CD1c-positive myeloid dendritic cell (primary cell): ENCODE measurements around the gene CD34.
A peak's percentile ranks its signal among the peaks of the same experiment; 100 is the strongest.

ENCODE experiments used
- DNase-seq: peaks from one replicate; pipeline ENCODE4 v3.0.0-alpha.2; 2016; ENCODE audit errors: extremely low spot score

CD34 gene

GRCh38 chr1:207910591-207911354, at the start of gene CD34:
CD34 (minus strand) TSS chr1:207911125; CDS start chr1:207911080, 45 bp downstream.
- DNase-seq: no peak

DNA sequence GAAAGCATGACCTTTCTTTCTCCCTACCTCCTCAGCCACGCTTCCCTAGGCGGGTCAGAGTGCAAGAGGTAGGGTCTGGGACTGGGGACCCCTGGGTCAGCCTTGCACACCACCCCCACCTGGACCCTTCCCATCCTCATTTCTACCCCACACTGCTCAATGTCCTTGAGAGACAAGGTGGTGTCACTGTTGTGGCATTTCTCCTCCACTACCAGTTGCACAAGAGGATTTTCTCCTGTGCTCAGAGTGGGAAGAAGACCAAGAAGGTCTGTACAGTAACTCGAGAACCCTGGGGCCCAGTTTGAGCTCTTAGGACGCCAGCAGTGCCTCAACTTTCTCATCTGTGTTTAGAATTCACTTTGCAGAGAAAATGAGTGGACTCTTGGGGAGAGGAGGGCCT, 49.4 kb upstream of the CD34 start:
- no peak for DNase-seq

DNA sequence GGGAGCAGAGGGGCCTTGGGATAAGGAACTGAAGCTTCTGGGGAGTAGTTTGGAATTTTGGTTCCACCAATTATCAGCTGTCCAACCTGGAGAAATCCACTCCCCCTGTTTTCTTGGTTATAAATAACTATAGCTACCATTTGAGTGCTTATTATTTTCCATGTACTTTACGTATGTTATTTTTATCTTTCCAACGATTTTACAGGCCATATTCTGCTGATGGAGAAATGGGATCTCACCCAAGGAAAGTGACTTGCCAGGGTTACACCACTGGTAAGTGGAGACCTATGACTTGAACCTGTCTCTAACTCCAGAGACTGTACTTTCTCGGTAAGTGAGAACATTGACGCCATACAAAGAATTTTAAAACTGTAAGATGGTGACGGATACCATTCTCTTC, 49.0 kb upstream of the CD34 start:
- DNase-seq: no peak

- DNase-seq: peak; percentile 55
Observed at GRCh38 chr1:207959141-207959825, 48.4 kb upstream of the CD34 start.

- no peak for DNase-seq
Observed at GRCh38 chr1:207958376-207959139, 47.6 kb upstream of the CD34 start.

DNA sequence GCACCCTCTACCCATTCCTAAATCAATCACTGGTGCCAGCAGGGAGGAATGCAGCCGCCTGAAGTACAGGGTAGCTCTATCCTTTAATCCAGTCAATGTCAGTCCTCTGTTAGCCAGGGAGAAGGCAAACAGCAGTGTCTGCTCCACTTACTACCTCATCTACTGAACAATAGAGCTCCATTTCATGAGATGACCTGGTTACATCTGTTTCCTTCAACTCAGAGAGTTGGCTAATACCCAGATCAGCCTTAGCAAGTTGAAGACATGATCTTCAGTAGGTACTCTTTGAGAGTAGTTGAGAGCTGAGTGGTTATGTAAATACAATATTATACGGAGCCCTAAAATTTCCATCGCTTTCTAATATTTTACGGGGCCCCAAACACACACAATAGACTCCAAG, 46.1 kb upstream of the CD34 start:
- no peak for DNase-seq

GRCh38 chr1:207954104-207954503, 43.2 kb upstream of the CD34 start:
- no peak for DNase-seq

GRCh38 chr1:207952617-207953542, 42.0 kb upstream of the CD34 start:
- DNase-seq: no peak

DNA sequence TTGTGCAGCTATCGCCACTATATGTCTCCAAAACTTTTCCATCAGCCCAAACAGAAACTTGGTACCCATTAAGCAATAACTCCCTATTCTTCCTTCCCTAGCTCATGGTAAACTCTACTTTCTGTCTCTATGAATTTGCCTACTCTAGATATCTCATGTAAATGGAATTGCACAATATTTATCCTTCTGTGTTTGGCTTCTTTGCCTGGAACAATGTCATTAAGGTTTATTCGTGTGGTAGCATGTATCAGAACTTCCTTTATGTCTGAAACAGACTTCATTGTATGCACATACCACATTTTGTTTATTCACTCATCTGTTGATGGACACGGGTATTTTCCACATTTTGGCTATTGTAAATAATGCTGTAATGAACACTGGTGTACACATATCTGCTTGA, 40.7 kb upstream of the CD34 start:
- DNase-seq: no peak

DNA sequence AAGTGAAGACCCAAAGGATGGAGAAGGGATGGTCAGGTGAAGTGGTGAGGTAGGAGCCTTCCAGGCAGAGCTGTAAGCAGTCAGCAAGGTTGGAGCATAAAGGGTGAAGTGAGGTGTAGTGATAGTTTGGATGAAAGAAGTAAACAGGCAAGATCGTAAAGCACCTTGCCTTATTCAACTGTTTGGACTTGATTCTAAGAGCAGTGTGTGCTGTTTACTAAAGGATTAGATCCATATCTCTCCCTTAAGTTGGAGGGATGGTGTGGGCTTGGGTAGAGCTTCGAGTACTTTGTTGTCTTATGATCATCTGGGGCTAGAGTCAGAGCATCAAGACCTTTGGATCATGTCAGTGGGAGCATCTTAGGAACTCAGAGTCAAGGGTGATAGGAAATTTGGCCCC, 39.8 kb upstream of the CD34 start:
- DNase-seq: no peak

GRCh38 chr1:207949571-207950195, 38.8 kb upstream of the CD34 start:
- no peak for DNase-seq

- DNase-seq: no peak
Observed at GRCh38 chr1:207948536-207949250, 37.8 kb upstream of the CD34 start.

DNA sequence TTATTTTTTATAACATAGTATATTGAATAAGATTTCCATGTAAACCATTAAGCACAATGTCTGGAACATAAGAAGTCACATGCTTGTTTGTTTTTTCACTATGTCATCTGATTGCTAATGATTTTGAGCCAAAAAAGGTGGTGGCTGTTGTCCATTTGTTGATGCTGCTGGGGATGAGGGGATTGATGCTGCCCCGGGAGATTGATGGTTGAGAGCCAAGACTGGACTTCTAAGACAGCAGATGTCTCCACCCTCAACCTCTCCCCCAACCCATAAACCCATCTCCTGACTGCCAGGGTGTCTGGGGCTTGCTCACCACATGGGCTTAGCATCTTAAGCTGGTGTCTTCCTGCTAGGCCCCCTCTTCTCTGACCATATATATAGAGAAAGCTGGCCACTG, 35.8 kb upstream of the CD34 start:
- DNase-seq: no peak

- DNase-seq: no peak
Observed at GRCh38 chr1:207944571-207944970, 33.6 kb upstream of the CD34 start.

DNA sequence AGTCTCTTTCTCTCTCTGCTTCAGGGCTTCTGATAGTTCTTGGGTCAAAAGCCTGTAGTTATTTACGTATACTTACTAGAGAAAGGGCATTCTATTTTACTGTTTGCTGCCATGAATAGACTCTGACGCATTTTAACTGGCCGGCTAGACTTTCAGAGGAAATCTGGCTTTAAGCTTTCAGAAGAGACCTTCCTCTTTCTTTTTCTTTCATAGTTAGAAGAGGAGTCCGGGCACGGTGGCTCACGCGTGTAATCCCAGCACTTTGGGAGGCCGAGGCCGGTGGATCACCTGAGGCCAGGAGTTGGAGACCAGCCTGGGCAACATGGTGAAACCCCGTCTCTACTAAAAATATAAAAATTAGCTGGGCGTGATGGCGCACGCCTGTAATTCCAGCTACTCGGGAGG, 31.4 kb upstream of the CD34 start:
- DNase-seq: peak; percentile 55

DNA sequence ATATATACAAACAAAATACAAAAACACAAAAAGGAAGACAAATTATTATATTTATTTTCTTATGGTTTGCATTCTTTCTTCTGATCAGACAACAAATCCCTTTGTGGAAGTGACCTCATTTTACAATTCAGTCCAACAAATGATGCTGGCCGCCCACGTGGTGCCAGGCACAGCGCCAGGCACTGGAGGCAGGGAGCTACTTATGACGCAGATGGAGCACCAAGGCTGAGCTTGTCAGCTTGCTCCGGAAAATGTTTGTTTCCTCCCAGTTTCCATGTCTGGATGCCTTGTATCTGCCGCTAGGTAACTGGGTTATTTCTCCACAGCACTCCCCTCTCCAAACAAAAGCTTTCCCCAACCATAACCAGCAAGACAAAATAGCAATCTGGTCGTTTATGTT, 30.7 kb upstream of the CD34 start:
- peak; percentile 48 for DNase-seq

DNA sequence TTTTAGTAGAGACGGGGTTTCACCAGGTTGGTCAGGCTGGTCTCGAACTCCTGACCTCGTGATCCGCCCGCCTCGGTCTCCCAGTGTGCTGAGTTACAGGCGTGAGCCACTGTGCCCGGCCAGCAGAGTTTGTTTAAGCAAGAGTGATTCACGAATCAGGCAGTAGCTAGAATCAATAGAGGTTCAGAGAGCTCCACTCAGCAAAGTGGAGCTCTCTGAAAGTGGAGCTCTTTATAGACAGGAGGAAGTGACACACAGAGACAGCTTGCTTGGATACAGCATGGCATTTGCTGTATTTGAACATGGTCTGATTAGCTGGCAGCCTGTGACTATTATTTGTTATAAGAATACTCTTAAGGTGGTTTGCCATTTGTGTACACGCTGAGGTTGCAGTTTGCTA, 27.1 kb upstream of the CD34 start:
- DNase-seq: no peak

DNA sequence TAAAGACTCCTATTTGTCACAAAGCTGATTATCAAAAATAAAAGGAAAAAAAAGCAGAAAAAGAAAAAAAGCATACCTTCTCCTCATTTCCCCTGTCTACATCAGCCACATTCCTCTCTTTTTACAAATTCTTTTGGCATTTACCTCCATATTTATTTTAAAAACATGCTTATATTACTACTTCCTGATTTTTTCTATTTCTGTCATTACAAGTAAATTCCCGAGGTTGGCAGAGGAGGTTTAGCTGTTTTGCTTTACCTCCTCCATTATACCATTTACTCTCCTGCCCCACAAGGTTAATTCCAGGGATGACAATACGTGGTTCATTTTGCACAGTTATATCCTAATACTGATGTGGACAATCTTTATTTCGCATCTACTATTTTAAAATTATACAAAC, 26.3 kb upstream of the CD34 start:
- no peak for DNase-seq

DNA sequence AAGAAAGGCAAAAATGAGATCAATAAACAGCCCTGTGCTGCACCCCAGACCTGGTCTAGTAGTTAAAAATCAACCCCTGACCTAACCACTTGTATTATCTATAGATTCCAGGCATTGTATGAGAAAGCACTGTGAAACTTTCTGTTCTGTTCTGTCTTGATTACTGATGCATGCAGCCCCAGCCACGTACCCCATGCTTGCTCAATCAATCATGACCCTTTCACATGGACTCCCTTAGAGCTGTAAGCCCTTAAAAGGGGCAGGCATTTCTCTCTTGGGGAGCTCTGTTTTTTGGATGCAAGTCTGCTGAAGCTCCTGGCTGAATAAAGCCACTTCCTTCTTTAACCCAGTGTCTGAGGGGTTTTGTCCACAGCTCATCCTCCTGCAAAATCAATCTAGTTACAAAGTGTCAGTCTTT, 24.2 kb upstream of the CD34 start:
- DNase-seq: no peak

DNA sequence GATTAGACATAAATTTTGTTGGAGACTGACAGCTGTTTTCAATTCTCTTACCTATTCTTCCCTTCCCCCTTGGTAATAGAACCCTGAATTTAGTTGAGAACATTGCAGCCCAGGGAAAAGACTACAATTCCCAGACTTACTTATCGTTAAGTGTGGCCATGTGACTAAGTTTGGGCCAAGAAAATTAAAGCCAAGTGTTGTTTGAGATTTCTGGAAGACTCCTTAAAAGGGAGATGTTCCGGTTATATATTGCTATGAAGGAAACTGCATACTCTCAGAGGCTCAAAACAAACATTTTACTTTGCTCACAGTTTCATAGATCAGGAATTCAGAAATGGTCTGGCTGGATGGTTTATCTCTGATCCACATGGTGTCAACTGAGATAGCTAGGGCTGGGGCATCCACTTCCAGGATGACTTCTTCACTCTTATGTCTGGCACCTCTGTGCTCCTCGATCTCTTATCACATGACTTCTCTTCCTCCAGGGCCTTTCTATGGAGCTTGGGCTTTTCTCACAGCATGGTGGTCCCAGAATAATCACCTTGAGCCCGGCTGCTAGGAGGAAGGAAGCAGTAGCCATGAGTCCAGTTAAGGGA, 22.4 kb upstream of the CD34 start:
- no peak for DNase-seq
